Hematopoietic multipotent progenitor cell (in vitro differentiated cells): Measurements from ENCODE around the gene ARPC3. TPM values are rescaled to one million over a fixed set of nuclear protein-coding genes. Genes with fewer than 3 reads are reported as not detected.
"Not testable (repeated sequence)": the region's sequence is repeated elsewhere in the genome, so short reads cannot be mapped to it uniquely, and the experiment has no call there.

Source experiments
- DNase-seq, 3 donors: peaks; one replicate each; pipeline ENCODE4 v3.0.0-alpha.2; 2011 to 2015; ENCODE audit warnings: low read depth in 2 of 3, low spot score in 2 of 3
- small RNA-seq: library from RNA; depleted of rRNA; stranded (forward); fragments of <200 nt; gene quantifications from one replicate; pipeline ENCODE3, GENCODE V24; 2012
- total RNA-seq: library from RNA; depleted of rRNA; stranded (reverse); fragments of >200 nt; gene quantifications from one replicate; pipeline ENCODE4 v1.2.3, GENCODE V29; 2012

The ARPC3 gene
- total RNA-seq, 1 donor, result 141 TPM

GRCh38 chr12:110420644-110421043 lies 29.5 kb downstream of the ARPC3 start:
- DNase-seq, result not testable (repeated sequence)

GRCh38 chr12:110417113-110417512 lies 33.0 kb downstream of the ARPC3 start:
- DNase-seq, result peak in 1 of 3 donors; percentile 47

GRCh38 chr12:110410086-110410485 lies 40.1 kb downstream of the ARPC3 start:
- DNase-seq, result not testable (repeated sequence)

- DNase-seq, result not testable (repeated sequence)
These were observed 44.9 kb downstream of the ARPC3 start for GRCh38 chr12:110405126-110405662.

DNA sequence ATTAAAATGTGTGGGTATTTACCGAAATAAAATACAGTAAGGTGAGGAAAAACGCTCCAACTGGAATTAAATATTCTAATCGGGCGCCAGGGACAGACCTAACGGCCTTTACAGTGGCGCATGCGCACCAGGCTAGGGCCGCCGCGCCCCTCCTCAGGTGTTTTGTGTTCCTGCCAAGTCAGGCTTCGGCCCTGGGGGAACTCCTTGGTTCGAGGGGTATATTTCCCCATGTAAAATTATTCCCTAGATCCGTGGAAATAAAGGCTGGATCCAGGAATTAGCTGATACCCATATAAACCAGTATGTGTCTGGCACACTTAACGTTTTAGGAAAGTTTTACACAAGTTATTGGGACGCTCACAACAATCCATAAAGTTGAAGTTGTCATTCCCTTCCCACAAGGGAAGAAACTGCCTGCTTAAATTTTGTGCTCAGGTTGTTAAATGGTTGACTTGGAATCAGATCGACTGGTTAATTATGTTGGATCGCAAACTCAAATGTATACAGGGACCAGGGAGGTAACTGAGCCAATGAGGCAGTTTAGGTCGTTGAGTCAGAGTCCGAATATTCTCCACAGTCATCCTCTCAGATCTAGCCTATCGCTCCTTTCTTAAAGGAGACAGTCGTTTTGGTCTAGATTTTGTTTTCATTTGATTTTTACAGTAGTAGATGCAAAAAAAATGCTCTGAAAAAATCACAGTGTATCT lies 46.0 kb downstream of the ARPC3 start:
- DNase-seq, result peak; percentile 66 to 86 (median 76)

DNA sequence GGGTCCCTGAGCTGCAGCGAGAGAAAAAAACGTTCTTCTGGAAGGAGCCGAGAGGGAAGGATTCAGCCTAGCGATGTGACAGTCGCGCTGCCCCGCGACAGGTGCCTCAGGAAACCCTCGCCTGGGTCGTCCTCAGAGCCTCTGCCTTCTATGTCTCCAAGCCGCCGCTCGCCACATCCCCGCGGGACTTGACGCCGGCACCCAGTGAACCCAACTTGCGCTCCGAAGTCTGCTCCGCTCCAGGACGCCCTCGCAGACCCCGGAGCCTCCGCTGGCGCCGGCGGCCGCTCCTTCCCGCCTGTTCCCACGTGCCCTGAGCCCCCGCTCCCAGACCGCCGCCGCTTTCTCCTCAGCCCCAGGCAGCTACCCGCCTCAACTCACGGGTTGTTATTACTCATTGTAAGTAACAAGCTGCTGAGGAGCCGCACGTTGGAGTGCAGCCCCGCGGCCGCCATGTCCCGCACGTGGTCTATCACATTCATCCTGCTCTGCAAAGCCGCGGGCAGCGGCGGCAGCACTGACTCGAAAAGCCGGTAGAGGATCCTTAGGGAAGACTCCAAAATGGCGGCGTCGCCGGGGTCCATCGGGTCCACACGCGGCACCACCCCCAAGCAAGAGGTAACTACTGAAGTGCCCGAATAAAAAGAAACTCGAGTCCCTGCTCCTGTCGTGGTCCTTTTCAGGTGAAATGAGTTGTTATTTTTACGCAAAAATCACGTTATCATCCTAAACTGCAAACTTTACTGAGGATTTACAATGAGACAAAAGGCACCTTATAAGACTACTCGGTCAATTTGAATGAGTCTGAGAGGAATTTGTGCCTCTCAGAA lies 46.8 kb downstream of the ARPC3 start, which contains the start of gene ANAPC7:
Gene ANAPC7, minus strand, starts transcription at position 563 of the 830 bp plus-strand sequence. Its CDS starts 81 bp downstream, at position 482.
- DNase-seq, result peak; percentile 72 to 92 (median 91)

Small RNA genes lying within 50 kb of the gene (small RNA-seq; reads per million reads assigned to genes)
- not detected for gene RF00278

Other genes with a start within 250 kb of the ARPC3 start
- gene ATP2A2, start 169.1 kb downstream of the ARPC3 start, total RNA-seq, result 87.3 TPM
- 37.2 TPM for gene ANAPC7, start 46.6 kb downstream of the ARPC3 start, total RNA-seq
- 11.3 TPM for gene GPN3, start 17.9 kb upstream of the ARPC3 start, total RNA-seq
- 39.9 TPM for gene FAM216A, start 18.5 kb upstream of the ARPC3 start, total RNA-seq
- 22.9 TPM for gene VPS29, start 51.8 kb upstream of the ARPC3 start, total RNA-seq
- 0.54 TPM for gene RAD9B, start 52.0 kb upstream of the ARPC3 start, total RNA-seq
- 15.9 TPM for gene PPTC7, start 133.0 kb upstream of the ARPC3 start, total RNA-seq
- 14.0 TPM for gene TCTN1, start 163.8 kb upstream of the ARPC3 start, total RNA-seq
- 8.6 TPM for gene HVCN1, start 238.8 kb upstream of the ARPC3 start, total RNA-seq